Activated CD8-positive, alpha-beta memory T cell treated with anti-CD3 and anti-CD28 coated beads, Interleukin-2, amount 10 ng/mL, durations not matched to agents 7 days and 5 days (primary cell): ENCODE results near the gene MAN1C1. TPM values are rescaled to one million over a fixed set of nuclear protein-coding genes. Genes with fewer than 3 reads are reported as not detected.
A peak's percentile ranks its signal among the peaks of the same experiment; 100 is the strongest.

Experiments used
- ATAC-seq: fragments of 150-1000 bp; cut with Tn5 transposase; one replicate; pipeline ENCODE4 v1.10.0; 2021; ENCODE audit warnings: moderate library complexity
- CTCF ChIA-PET: fragments of 350-600 bp; sonication (Branson Sonifier 250); formaldehyde crosslinking; loops from one replicate; lab custom pipeline; 2021; ENCODE audit warnings: antibody characterized with exemption; lab: Charles Lee
- DNase-seq: peaks from one replicate; pipeline ENCODE4 v3.0.0-alpha.2; 2020
- H3K27ac Mint-ChIP-seq: one replicate; pipeline ENCODE4 v1.8.0; 2021; ENCODE audit warnings: mild to moderate bottlenecking, mixed read lengths
- H3K27me3 Mint-ChIP-seq: one replicate; pipeline ENCODE4 v1.8.0; 2021; ENCODE audit warnings: mixed read lengths
- H3K36me3 Mint-ChIP-seq: one replicate; pipeline ENCODE4 v1.8.0; 2021; ENCODE audit warnings: mild to moderate bottlenecking, mixed read lengths
- H3K4me1 Mint-ChIP-seq: one replicate; pipeline ENCODE4 v1.8.0; 2021; ENCODE audit warnings: mixed read lengths
- H3K4me3 Mint-ChIP-seq: one replicate; pipeline ENCODE4 v1.8.0; 2021; ENCODE audit warnings: mild to moderate bottlenecking, moderate library complexity, mixed read lengths
- H3K9me3 Mint-ChIP-seq: one replicate; pipeline ENCODE4 v1.8.0; 2022; ENCODE audit warnings: low read depth, mixed read lengths
- total RNA-seq, 2 experiments: library from RNA; stranded (reverse); gene quantifications; one replicate each; pipeline ENCODE4 v1.2.3, GENCODE V29; 2021

The MAN1C1 gene
- total RNA-seq, 2 experiments from 2014 or later, result 15.5 to 20.0 TPM

DNA sequence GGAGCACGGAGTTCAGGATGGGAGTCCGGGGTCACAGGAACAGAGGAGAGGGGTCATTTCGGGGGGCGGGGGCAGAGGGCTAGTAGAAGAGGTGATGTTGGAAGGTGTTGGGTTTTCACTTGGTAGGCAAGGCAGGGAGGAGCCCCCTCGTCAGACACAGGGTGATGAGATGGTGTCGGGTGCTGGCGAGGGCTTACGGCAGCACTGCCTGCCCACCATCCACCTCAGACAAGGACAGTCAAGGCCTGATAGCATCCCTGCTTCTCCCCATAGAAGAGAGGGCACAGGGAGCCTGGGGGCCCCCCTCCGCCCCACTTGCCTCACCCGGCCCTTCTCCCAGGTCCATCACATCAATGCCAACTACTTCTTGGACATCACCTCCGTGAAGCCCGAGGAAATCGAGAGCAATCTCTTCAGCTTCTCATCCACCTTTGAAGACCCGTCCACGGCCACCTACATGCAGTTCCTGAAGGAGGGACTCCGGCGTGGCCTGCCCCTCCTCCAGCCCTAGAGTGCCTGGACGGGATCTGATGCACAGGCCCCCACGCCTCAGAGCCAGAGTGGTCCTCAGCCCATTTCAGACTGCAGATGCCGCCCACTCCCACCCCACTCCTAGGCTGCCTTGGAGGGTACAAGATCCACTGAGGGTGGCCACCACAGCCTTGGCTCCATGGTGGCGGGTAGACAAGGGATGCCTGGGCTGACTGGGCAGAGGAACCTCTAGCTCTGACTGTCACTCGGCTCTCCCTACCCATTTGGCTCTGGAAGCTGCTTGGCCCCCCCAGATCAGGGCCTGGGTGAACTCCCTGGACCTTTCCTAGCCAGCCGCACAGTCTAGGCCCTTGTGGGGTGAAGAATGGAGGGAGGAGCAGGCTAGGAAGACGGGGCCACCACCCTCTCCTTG, 198.9 kb downstream of the MAN1C1 start:
- CTCF ChIA-PET, result no interaction called here
- peaks cover 10% of the 10 kb centered on the region for H3K4me1 Mint-ChIP-seq
- no peak for DNase-seq
- no peaks in the 10 kb centered on the region for H3K9me3 Mint-ChIP-seq
- no peaks in the 10 kb centered on the region for H3K36me3 Mint-ChIP-seq
- no peak for ATAC-seq
- H3K27ac Mint-ChIP-seq, result no peak overlapping the region
- no peak overlapping the region for H3K4me3 Mint-ChIP-seq
- no peaks in the 10 kb centered on the region for H3K27me3 Mint-ChIP-seq

- H3K36me3 Mint-ChIP-seq, result peaks cover 3% of the 10 kb centered on the region
- no peak overlapping the region for H3K27ac Mint-ChIP-seq
Measured at GRCh38 chr1:25816112-25816718, 199.6 kb downstream of the MAN1C1 start.

DNA sequence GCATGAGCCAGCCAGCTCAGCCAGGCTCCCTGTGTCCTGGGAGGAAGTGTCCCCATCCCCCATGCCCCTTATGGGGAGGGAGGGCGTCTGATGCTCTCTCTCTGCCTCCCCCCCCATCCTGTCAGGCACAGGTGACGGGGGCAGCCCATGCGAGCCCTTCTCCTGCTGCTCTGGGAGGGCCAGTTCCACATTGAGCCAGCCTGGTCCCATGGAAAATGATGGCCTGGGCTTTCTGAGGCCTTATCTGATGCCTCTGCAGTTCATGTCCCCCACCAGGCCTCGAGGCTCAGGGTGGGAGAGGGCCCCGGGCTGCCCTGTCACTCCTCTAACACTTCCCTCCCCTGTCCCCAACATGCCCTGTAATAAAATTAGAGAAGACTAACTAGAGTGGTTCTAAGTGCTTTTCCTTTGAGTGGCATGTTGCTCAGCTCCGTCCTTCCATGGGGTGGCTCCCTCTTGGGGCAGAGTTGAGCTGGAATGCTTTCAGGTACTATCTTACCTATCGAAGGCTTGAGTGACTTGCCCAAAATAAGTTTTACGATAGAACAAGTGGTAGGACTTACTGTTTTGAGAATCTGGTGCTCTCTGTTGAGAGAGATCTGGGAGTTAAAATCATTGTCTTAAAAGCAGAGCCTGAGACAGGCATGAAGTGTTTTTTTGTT, 201.4 kb downstream of the MAN1C1 start:
- no peak for DNase-seq
- peaks cover 3% of the 10 kb centered on the region for H3K36me3 Mint-ChIP-seq
- H3K27ac Mint-ChIP-seq, result no peak overlapping the region

More at GRCh38 chr1:25816112-25816718, 199.6 kb downstream of the MAN1C1 start:
- H3K4me1 Mint-ChIP-seq, result peaks cover 17% of the 10 kb centered on the region
- ATAC-seq (no peak), DNase-seq (no peak)
- no peak overlapping the region for H3K4me3 Mint-ChIP-seq
- H3K9me3 Mint-ChIP-seq, result no peaks in the 10 kb centered on the region
- CTCF ChIA-PET, result no interaction called here
- no peaks in the 10 kb centered on the region for H3K27me3 Mint-ChIP-seq

GRCh38 chr1:25818569-25818968, 202.0 kb downstream of the MAN1C1 start:
- Mint-ChIP-seq H3K27ac (peak overlapping the region; percentile 90), H3K27me3 (no peaks in the 10 kb centered on the region), H3K36me3 (peaks cover 3% of the 10 kb centered on the region), H3K4me1 (peaks cover 26% of the 10 kb centered on the region), H3K4me3 (peak overlapping the region; percentile 91), H3K9me3 (no peaks in the 10 kb centered on the region)
- CTCF ChIA-PET, result interaction anchor here (0.6 to 1.4 kb wide), 2 partner anchors 12 to 21 kb away, joined by 3 read pairs; no protein-coding TSS in a partner anchor
- DNase-seq, result no peak
- ATAC-seq, result no peak

More for the DNA sequence above, 201.4 kb downstream of the MAN1C1 start:
- Mint-ChIP-seq H3K4me3 (peak overlapping the region; percentile 26), H3K4me1 (peaks cover 26% of the 10 kb centered on the region), H3K27me3 (no peaks in the 10 kb centered on the region), H3K9me3 (no peaks in the 10 kb centered on the region)
- CTCF ChIA-PET, result interaction anchor here (0.6 to 1.4 kb wide), 2 partner anchors 11 to 21 kb away, joined by 3 read pairs; no protein-coding TSS in a partner anchor
- no peak for ATAC-seq

DNA sequence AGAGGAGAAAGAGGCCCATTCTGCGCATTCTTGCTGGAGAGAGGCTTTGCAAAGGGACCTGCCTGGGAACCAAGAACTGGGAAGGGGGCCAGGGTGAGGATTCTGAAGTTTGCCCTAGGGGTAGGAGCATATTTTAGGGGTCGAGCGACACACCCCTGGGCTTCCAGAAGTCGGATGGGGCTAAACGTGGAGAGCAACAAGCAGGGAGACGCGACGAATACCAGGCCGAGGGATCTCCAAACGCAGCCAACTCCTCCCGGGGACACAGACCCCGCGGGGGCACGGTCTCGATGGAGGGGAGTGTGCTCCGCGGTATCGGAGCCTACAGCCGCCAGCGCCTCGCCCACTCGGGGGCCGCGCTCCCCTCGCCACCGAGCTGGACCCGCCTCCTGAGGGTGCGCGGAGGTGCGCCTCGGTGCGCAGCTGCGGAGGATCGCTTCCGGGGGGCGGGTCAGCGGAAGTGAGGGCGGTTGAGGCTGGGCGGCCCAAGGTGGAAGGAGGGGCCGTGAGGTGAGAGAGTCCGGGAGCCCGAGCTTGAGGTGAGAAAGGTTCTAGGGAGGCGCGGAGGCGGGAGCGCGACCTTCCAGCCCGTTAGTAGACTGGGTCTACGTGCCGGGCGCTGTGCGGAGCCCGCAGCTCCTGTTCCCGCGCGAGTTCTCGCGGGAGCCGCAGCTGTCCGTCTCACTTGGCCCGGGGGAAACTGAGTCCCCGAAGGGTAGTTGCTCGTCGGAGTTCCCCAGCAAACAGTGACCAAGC, 203.1 kb downstream of the MAN1C1 start, which contains the start of gene MTFR1L:
TSS of gene MTFR1L (plus strand) at position 464 of the 756 bp plus-strand sequence. CDS start 3,151 bp downstream, outside the sequence.
- peaks cover 23% of the 10 kb centered on the region for H3K4me1 Mint-ChIP-seq
- H3K9me3 Mint-ChIP-seq, result no peaks in the 10 kb centered on the region

GRCh38 chr1:25820247-25821111, 203.9 kb downstream of the MAN1C1 start:
- peak; percentile 88 for DNase-seq
- no peaks in the 10 kb centered on the region for H3K9me3 Mint-ChIP-seq

More for the DNA sequence above, 203.1 kb downstream of the MAN1C1 start, which contains the start of gene MTFR1L:
- H3K27ac Mint-ChIP-seq, result peak within 1 kb of the TSS; percentile 92
- no peaks in the 10 kb centered on the region for H3K27me3 Mint-ChIP-seq
- CTCF ChIA-PET, result interaction anchor here (0.9 to 2.9 kb wide), 5 partner anchors 22 to 270 kb away, joined by 3 to 11 read pairs (median 4); partner anchors contain the start of gene PAFAH2
- peaks cover 3% of the 10 kb centered on the region for H3K36me3 Mint-ChIP-seq
- DNase-seq (peak; percentile 96), ATAC-seq (peak; percentile 88)
- H3K4me3 Mint-ChIP-seq, result peak within 1 kb of the TSS; percentile 91

DNA sequence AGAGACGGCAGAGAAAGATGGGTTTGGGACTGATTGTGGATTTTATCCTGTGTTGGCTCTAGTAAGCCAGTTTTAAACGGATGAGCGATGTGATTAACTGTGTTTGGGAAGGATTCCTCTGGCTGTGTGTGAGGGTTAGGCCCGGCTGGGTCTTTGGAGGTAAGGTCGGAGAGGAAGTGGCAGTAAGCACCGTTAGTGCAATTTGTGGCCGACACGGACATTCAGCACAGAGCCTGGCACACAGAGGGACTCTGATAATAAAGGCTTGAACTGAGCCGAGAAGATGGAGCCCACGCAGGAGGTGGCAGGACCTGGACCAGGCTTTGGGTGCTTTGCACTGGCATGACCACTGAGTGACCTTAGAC, 204.5 kb downstream of the MAN1C1 start:
- H3K27ac Mint-ChIP-seq, result peak overlapping the region; percentile 92
- H3K27me3 Mint-ChIP-seq, result no peaks in the 10 kb centered on the region
- no peaks in the 10 kb centered on the region for H3K9me3 Mint-ChIP-seq
- peaks cover 23% of the 10 kb centered on the region for H3K4me1 Mint-ChIP-seq
- CTCF ChIA-PET, result interaction anchor here (1.1 to 2.9 kb wide), 5 partner anchors 23 to 288 kb away, joined by 3 to 11 read pairs (median 4); partner anchors contain the start of gene PAFAH2
- no peak for ATAC-seq
- DNase-seq, result no peak
- H3K36me3 Mint-ChIP-seq, result peaks cover 4% of the 10 kb centered on the region
- H3K4me3 Mint-ChIP-seq, result peak overlapping the region; percentile 91

More at GRCh38 chr1:25820247-25821111, 203.9 kb downstream of the MAN1C1 start:
- peak overlapping the region; percentile 91 for H3K4me3 Mint-ChIP-seq
- no peaks in the 10 kb centered on the region for H3K27me3 Mint-ChIP-seq
- peaks cover 23% of the 10 kb centered on the region for H3K4me1 Mint-ChIP-seq
- CTCF ChIA-PET, result interaction anchor here (0.9 to 2.9 kb wide), 7 partner anchors 23 to 288 kb away, joined by 3 to 11 read pairs (median 3); partner anchors contain the start of gene PAFAH2
- peaks cover 3% of the 10 kb centered on the region for H3K36me3 Mint-ChIP-seq
- peak overlapping the region; percentile 92 for H3K27ac Mint-ChIP-seq
- peak; percentile 77 for ATAC-seq

DNA sequence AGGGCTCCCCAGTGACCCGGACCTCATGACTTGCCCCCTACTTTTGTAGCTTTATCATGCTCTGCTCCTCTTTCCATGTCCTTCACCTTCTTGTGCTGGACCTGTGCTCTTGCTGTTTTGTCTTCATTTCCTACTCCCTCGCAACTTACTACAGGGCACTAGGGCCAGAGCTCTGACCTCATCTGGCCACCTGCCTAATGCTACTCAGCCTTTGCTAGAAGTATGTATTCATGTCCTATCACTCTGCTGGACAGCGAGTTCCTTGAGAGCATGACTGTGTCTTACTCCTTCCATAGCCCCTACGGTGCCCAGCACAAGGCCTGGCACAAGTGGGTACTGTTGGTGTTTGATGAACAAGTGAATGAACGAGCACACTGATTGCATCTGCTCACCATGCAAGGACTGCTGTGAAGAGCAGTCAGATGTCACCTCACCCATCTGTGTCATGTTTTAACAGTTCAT, 205.1 kb downstream of the MAN1C1 start:
- Mint-ChIP-seq H3K9me3 (no peaks in the 10 kb centered on the region), H3K4me3 (peak overlapping the region; percentile 91), H3K36me3 (peaks cover 7% of the 10 kb centered on the region), H3K4me1 (peaks cover 23% of the 10 kb centered on the region), H3K27me3 (no peaks in the 10 kb centered on the region), H3K27ac (peak overlapping the region; percentile 92)
- no peak for ATAC-seq
- no peak for DNase-seq
- CTCF ChIA-PET, result interaction anchor here (0.9 to 2.9 kb wide), 7 partner anchors 9 to 301 kb away, joined by 3 to 11 read pairs (median 4); partner anchors contain the start of gene PAFAH2

DNA sequence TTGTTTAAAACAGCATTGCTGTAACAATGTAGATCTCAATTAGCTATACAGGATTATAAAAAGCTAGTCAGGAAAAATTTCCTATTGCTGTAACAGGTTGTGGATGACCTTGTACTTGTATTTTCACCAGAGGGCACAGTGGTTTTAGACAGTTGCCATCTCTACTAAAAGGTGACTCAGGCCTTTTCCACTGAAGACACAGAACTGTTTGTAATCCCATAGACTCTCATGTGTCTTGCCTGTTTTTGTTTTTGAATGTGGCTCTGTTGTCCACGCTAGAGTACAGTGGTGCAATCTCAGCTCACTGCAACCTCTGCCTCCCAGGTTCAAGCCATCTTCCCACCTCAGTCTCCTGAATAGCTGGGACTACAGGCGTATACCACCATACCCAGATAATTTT, 209.0 kb downstream of the MAN1C1 start:
- peaks cover 15% of the 10 kb centered on the region for H3K4me1 Mint-ChIP-seq
- CTCF ChIA-PET, result no interaction called here
- no peak overlapping the region for H3K4me3 Mint-ChIP-seq
- H3K36me3 Mint-ChIP-seq, result peaks cover 25% of the 10 kb centered on the region
- ATAC-seq, result no peak
- no peaks in the 10 kb centered on the region for H3K27me3 Mint-ChIP-seq
- no peak for DNase-seq
- no peak overlapping the region for H3K27ac Mint-ChIP-seq
- H3K9me3 Mint-ChIP-seq, result no peaks in the 10 kb centered on the region

- Mint-ChIP-seq H3K27me3 (no peaks in the 10 kb centered on the region), H3K4me3 (no peak overlapping the region), H3K9me3 (no peaks in the 10 kb centered on the region), H3K36me3 (peaks cover 28% of the 10 kb centered on the region), H3K4me1 (peaks cover 6% of the 10 kb centered on the region), H3K27ac (no peak overlapping the region)
- DNase-seq, result no peak
- CTCF ChIA-PET, result no interaction called here
- no peak for ATAC-seq
Measured at GRCh38 chr1:25826571-25826970, 210.0 kb downstream of the MAN1C1 start.

DNA sequence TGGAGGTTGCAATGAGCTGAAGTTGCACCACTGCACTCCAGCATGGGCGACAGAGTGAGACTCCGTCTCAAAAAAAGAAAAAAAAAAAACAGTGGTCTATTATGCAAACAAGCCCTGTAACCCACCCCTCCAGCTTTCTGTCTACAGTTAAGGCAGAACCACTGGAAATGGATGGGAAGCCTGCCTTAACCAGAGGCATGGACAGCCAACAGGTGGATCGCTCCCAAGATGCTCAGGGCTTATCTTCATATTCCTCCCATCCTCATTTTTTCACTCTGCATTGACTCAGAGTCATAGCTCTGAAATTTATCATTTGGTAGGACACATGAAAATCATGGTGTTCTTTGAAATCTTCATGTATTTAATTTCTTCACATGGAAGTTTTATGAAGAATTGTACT, 211.9 kb downstream of the MAN1C1 start:
- Mint-ChIP-seq H3K9me3 (no peaks in the 10 kb centered on the region), H3K27ac (no peak overlapping the region), H3K4me1 (no peaks in the 10 kb centered on the region), H3K27me3 (no peaks in the 10 kb centered on the region), H3K36me3 (peaks cover 35% of the 10 kb centered on the region), H3K4me3 (no peak overlapping the region)
- DNase-seq (no peak), ATAC-seq (no peak)
- CTCF ChIA-PET, result no interaction called here
